Keratinocyte (primary cell): ENCODE data around the gene SNX15. TPM values are rescaled to one million over a fixed set of nuclear protein-coding genes. Genes with fewer than 3 reads are reported as not detected.

Experiments used
- DNase-seq: peaks from one replicate; pipeline ENCODE4 v3.0.0-alpha.2; 2011; ENCODE audit warnings: low read depth, missing footprints, low spot score
- FAIRE-seq: peaks from 2 replicates; lab custom pipeline; 2011; peaks lifted over from hg19 to GRCh38; lab: Jason Lieb, UNC
- H2AFZ ChIP-seq: 2 replicates; pipeline ENCODE4 v1.6.0; 2012; ENCODE audit warnings: low read length, control low read depth, inconsistent platforms; ENCODE audit not compliant: control insufficient read depth
- H3K27ac ChIP-seq: 2 replicates; pipeline ENCODE4 v1.5.1; 2011; ENCODE audit warnings: low read length; ENCODE audit not compliant: control insufficient read depth, insufficient read depth
- H3K27me3 ChIP-seq: 3 replicates; pipeline ENCODE4 v1.6.0; 2011; ENCODE audit warnings: low read length; ENCODE audit not compliant: control insufficient read depth, insufficient read depth; ENCODE audit errors: extremely low read depth
- H3K36me3 ChIP-seq, 2 experiments: 2 replicates in 1 of 2; 3 replicates in 1 of 2; pipeline ENCODE4 v1.5.1; 2011; ENCODE audit warnings: low read length in 2 of 2, mild to moderate bottlenecking in 1 of 2; ENCODE audit not compliant: control insufficient read depth in 2 of 2, insufficient read depth in 2 of 2; ENCODE audit errors: extremely low read depth in 1 of 2
- H3K4me1 ChIP-seq: 3 replicates; pipeline ENCODE4 v1.5.1; 2011; ENCODE audit warnings: low read length; ENCODE audit not compliant: control insufficient read depth, insufficient read depth; ENCODE audit errors: extremely low read depth
- H3K4me2 ChIP-seq: 3 replicates; pipeline ENCODE4 v1.6.0; 2011; ENCODE audit warnings: low read depth, low read length; ENCODE audit not compliant: control insufficient read depth, insufficient read depth; ENCODE audit errors: extremely low read depth
- H3K4me3 ChIP-seq, 3 experiments: fragments of 200-600 bp in 1 of 3; sonication (generic) in 1 of 3; 2 replicates in 2 of 3; 3 replicates in 1 of 3; pipeline ENCODE4 v1.5.1; 2011 to 2016; ENCODE audit warnings: low read length in 3 of 3, mild to moderate bottlenecking in 3 of 3, control low read depth in 2 of 3, inconsistent platforms in 1 of 3, low read depth in 1 of 3, mixed read lengths in 1 of 3, mixed run types in 1 of 3, moderate library complexity in 1 of 3; ENCODE audit not compliant: control insufficient read depth in 2 of 3, insufficient read depth in 2 of 3; ENCODE audit errors: extremely low read depth in 1 of 3
- H3K79me2 ChIP-seq: 2 replicates; pipeline ENCODE4 v1.6.0; 2012; ENCODE audit warnings: low read length; ENCODE audit not compliant: control insufficient read depth, insufficient read depth
- H3K9ac ChIP-seq: 3 replicates; pipeline ENCODE4 v1.6.0; 2011; ENCODE audit warnings: low read length; ENCODE audit not compliant: control insufficient read depth, insufficient read depth; ENCODE audit errors: extremely low read depth
- H3K9me1 ChIP-seq: 3 replicates; pipeline ENCODE4 v1.6.0; 2011; ENCODE audit warnings: low read length; ENCODE audit not compliant: control insufficient read depth, insufficient read depth; ENCODE audit errors: extremely low read depth
- H3K9me3 ChIP-seq: 2 replicates; pipeline ENCODE4 v1.5.1; 2012; ENCODE audit warnings: low read depth, low read length; ENCODE audit not compliant: control insufficient read depth
- H4K20me1 ChIP-seq: 3 replicates; pipeline ENCODE4 v1.6.0; 2011; ENCODE audit warnings: low read length; ENCODE audit not compliant: control insufficient read depth, insufficient read depth; ENCODE audit errors: extremely low read depth
- CTCF ChIP-seq, 3 experiments: IDR thresholded peaks in 1 of 3; conservative IDR thresholded peaks in 1 of 3; optimal IDR thresholded peaks in 1 of 3; 2 replicates in 2 of 3; 3 replicates in 1 of 3; pipeline versions ENCODE3 to v1.5.1; 2011; ENCODE audit warnings: low read length in 3 of 3, mild to moderate bottlenecking in 3 of 3, moderate library complexity in 2 of 3, control low read depth in 1 of 3, inconsistent platforms in 1 of 3; ENCODE audit not compliant: insufficient read depth in 2 of 3; ENCODE audit errors: extremely low read depth in 1 of 3
- EZH2 ChIP-seq: IDR thresholded peaks from one replicate; pipeline ENCODE4 v1.6.1; 2012; ENCODE audit warnings: inconsistent platforms, mild to moderate bottlenecking, low read length, moderate library complexity
- dilution Hi-C: fragments of 300-500 bp; cut with MboI; formaldehyde crosslinking; loops from one replicate; pipeline ENCODE4 v1.7.0; 2020; ENCODE audit warnings: low sequenced_read_pairs; ENCODE audit not compliant: extremely low pct_ligation_motif_present
- polyA plus RNA-seq, 5 experiments: library from polyadenylated mRNA; depleted of rRNA in 3 of 5; stranded (reverse) in 3 of 5; stranded (forward) in 1 of 5; unstranded in 1 of 5; fragments of >200 nt; gene quantifications; 1 replicate in 1 of 5; 2 replicates in 3 of 5; 3 replicates in 1 of 5; pipeline versions ENCODE4 v1.2.1 to v1.2.3, GENCODE V29; 2011 to 2012; ENCODE audit warnings: missing spikeins in 2 of 5, low read depth in 1 of 5, low replicate concordance in 1 of 5

The SNX15 gene
- polyA plus RNA-seq, 1 donor (not counting 4 experiments of a cell fraction or from before 2014, with no cell fraction given), result 1.8 TPM

DNA sequence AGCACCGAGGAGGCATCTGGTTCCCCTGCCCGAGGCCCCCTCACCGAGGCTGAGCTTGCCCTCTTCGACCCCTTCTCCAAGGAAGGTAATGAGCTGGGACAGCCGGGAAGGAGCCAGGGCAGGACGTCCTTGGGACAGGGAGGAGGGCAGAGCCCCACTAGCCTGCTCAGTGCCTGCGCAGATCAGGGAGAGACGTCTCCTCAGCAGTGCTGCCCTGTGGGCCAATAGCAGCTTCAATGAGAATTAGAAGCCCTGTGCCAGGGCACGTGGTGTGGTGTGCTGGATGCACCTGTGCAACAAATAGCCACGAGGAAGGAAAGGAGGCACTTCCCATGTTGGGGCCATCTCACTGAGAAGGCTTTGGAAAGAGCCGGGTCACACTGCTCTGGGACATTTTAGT lies 8.3 kb downstream of the SNX15 start:
- Histone ChIP-seq H3K9ac (no peak overlapping the region), H3K36me3 (peaks cover 4 to 17% of the 10 kb centered on the region in 2 experiments), H4K20me1 (no peaks in the 10 kb centered on the region), H3K27me3 (no peaks in the 10 kb centered on the region), H3K4me3 (no peak overlapping the region), H3K79me2 (no peaks in the 10 kb centered on the region), H3K9me1 (no peaks in the 10 kb centered on the region), H3K4me2 (no peak overlapping the region), H2AFZ (no peak overlapping the region), H3K4me1 (peaks cover 3% of the 10 kb centered on the region), H3K9me3 (no peaks in the 10 kb centered on the region), H3K27ac (no peak overlapping the region)
- dilution Hi-C loops, result no loop called here
- TF ChIP-seq EZH2 (no peak), CTCF (optimal IDR thresholded peaks at IDR 0.05 in 1 of 3, IDR thresholded peaks at IDR 0.05 in 1 of 3, conservative IDR thresholded peaks at IDR 0.05 in 1 of 3; ENCODE audit: extremely low read depth in 1 of 3, insufficient read depth in 2 of 3, low read length in 3 of 3) (no peak)
- DNase-seq, result no peak
- no peak for FAIRE-seq

- FAIRE-seq (no peak), DNase-seq (no peak)
- Histone ChIP-seq H3K4me3 (no peak overlapping the region), H3K79me2 (peaks cover 3% of the 10 kb centered on the region), H3K9me1 (no peaks in the 10 kb centered on the region), H3K27ac (no peak overlapping the region), H4K20me1 (no peaks in the 10 kb centered on the region), H3K27me3 (no peaks in the 10 kb centered on the region), H3K9me3 (no peaks in the 10 kb centered on the region), H3K36me3 (peaks cover 3 to 17% of the 10 kb centered on the region in 2 experiments), H3K4me2 (no peak overlapping the region), H2AFZ (no peak overlapping the region), H3K4me1 (peaks cover 6% of the 10 kb centered on the region), H3K9ac (no peak overlapping the region)
- dilution Hi-C loops, result no loop called here
- TF ChIP-seq EZH2, result no peak
- TF ChIP-seq CTCF (optimal IDR thresholded peaks at IDR 0.05 in 1 of 3, IDR thresholded peaks at IDR 0.05 in 1 of 3, conservative IDR thresholded peaks at IDR 0.05 in 1 of 3; ENCODE audit: extremely low read depth in 1 of 3, insufficient read depth in 2 of 3, low read length in 3 of 3), result no peak
Measured at GRCh38 chr11:65036931-65037330, 9.7 kb downstream of the SNX15 start.
